ENCODE data around the gene DIAPH2.

DIAPH2 gene

DNA sequence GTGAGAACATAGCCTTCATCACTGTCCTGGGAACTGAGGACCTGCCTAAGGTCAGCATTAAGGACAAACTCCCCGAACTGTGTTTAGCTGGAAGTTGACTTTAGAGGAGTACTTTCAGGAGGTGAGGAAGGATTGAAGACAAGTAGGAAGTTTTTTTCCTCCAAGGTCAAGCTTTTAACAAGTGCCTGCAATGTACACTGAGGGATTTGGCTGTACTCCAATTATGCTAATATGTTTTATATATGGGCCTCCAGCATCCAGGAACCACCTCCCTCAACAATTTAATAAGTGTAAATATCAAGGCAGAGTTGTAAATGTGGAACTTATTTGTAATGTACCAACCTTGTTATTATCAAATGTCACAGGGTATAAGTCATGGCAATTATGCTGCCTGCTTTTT is 925.3 kb downstream of the DIAPH2 start:
- no peak for DNase-seq

GRCh38 chrX:97616883-97617530 is 932.4 kb downstream of the DIAPH2 start:
- peak; percentile 46 to 74 for DNase-seq

GRCh38 chrX:97619499-97619898 is 934.9 kb downstream of the DIAPH2 start:
- DNase-seq = peak; percentile 14 to 60

GRCh38 chrX:97622111-97622510 is 937.5 kb downstream of the DIAPH2 start:
- DNase-seq = no peak

DNA sequence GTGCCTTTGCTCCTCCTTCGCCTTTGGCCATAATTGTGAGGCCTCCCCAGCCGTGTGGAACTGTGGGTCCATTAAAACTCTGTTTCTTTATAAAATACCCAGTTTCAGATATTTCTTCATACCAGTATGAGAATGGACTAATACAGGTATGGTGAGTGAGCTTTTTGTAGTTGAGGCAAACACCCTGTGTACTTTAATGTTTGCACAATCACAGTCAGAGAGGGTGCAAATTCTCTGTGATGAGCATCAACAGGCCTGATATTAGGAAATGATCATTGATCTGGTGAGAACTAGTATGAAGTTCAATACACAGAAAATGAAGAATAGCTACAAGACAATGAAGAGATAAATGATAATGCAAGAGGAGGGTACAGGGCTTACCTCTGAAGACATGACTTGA is 943.7 kb downstream of the DIAPH2 start:
- DNase-seq = no peak

DNA sequence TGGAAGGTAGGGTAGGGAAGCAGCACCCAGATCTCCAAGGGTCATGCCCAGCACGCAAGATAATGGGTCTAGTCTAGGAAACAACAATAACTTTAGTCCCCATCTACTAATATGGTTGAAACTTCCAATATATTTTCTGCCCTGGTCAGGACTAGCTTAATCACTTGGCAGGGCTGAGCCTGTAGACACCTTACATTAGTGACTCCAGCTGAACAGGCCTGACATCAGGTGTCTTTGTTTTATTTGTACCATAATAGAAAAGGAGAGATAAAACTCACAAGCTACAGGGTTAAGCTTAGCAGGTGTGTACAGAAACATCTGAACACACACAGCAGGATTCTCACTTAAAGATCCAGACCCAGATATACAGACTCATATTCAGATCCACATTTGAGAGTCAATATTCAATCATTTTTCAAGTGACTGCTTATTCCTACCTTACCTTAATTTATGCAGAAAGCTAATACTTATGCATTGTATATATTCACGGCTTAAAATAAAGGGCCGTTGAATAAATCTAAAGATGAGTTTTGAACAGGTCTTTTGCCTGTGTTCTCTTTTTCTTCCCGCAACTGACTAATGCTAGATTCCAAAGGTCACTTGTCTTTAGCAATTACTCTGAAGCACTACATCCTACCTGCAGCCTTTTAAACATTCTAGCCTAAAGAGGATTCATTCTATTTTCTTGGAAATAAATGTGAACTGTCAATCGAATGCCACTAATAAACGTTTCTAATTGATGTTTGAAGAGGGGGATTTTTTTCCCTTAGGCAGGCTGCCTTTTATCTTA is 944.4 kb downstream of the DIAPH2 start:
- DNase-seq = no peak

DNA sequence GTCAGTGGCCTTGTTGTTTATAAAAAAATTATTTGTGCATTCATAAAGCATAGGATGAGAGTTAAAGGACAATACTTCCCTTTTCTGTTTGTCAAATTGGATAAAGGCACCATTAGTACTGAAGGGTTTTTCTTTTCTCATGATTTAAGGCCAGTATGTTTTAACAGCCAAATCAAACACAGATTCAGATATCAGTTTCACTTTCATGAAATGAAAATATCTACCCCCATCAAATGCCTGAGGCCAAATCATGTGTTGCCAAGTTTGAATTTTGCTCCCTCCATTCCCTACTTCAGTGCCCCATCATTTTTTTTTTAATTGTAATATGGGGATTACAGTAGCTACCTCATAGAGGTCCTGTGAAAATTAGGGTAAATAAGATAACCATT is 944.9 kb downstream of the DIAPH2 start:
- DNase-seq = no peak

GRCh38 chrX:97633798-97634197 is 949.2 kb downstream of the DIAPH2 start:
- DNase-seq = no peak

DNA sequence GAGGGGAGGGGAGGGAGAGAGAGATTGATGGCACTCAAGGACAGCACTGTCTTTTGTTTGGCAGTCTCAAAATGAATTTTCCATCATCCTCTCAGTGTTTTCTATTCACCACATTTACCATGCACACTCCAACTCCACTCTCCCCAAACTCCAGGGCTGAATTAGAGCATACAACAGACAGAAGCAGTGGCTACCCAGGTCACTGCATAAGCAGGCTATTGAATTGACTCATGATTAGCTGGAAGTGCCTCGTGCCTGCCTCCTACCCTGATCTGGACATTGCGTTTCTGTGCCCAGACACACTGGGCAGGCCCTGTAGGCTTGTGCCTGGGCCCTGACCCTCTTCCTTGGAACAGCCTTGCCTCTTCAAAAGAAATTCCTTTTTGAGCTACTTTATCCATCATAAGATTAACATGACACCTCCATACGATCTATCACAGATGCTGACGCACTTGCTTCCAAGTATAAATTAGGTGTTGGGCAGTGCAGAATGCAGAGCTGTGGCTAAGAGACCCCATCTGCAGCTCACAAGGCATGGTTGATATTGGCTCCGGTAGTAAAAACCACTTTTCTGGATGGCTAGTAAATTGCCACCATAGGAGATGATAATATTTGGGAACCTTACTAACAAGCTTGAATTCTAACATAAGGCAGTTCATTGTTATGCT is 952.0 kb downstream of the DIAPH2 start:
- no peak for DNase-seq

GRCh38 chrX:97637289-97637688 is 952.6 kb downstream of the DIAPH2 start:
- no peak for DNase-seq

DNA sequence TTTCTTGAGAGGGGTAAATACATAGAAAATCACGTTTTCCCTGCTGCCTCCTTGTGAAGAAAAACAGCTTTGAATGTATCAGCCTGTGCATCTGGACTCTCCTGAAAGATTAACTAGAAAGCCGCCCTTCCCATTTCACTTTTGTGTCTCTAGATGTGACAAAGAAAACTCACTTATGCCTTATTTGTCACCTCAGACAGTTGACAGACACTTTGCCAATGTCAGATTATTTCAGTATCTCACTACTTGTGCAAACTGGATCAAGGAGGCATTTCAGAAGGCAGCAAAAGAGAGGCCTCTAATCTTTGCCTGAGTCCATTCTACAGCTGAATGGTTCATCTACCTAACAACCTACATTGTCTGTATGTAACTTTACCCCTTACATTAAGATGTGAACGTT is 954.0 kb downstream of the DIAPH2 start:
- no peak for DNase-seq

GRCh38 chrX:97639526-97639925 is 954.9 kb downstream of the DIAPH2 start:
- DNase-seq = no peak

All from inflammatory macrophage (primary cell).